ENCODE data around the gene PAQR9. TPM values are rescaled to one million over a fixed set of nuclear protein-coding genes. Genes with fewer than 3 reads are reported as not detected.
A peak's percentile ranks its signal among the peaks of the same experiment; 100 is the strongest.

Gene PAQR9
- total RNA-seq (not detected), polyA plus RNA-seq (not detected)

- Mint-ChIP-seq H3K27me3 (peaks cover 36 to 73% of the 10 kb centered on the region in 2 donors), H3K27ac (no peak within 1 kb of the TSS)
Observed at GRCh38 chr3:142963516-142964448, at the start of gene PAQR9. PAQR9 (minus strand) TSS chr3:142963674; CDS start chr3:142963336, 338 bp downstream.

GRCh38 chr3:143011705-143012104 is 48.2 kb upstream of the PAQR9 start:
- Mint-ChIP-seq H3K9me3 (no peaks in the 10 kb centered on the region), H3K4me1 (peaks cover 60 to 74% (median 69%) of the 10 kb centered on the region in 3 donors)

More at GRCh38 chr3:142963516-142964448, at the start of gene PAQR9:
- Histone ChIP-seq H3K36me3 (ENCODE audit: insufficient read depth, low read length) (no peaks in the 10 kb centered on the region), H3K4me3 (ENCODE audit: low read length) (no peak within 1 kb of the TSS), H3K4me1 (ENCODE audit: insufficient read depth, low read length) (no peaks in the 10 kb centered on the region), H3K27me3 (ENCODE audit: insufficient read depth, low read length, poor library complexity, severe bottlenecking) (peaks cover 15% of the 10 kb centered on the region), H3K9me3 (ENCODE audit: low read length) (no peaks in the 10 kb centered on the region), H3K27ac (ENCODE audit: low read depth, low read length) (no peak within 1 kb of the TSS)
- POLR2A ChIA-PET = no interaction called here
- Mint-ChIP-seq H3K36me3 (no peaks in the 10 kb centered on the region), H3K9me3 (no peaks in the 10 kb centered on the region), H3K4me3 (peak within 1 kb of the TSS; percentile 74 to 88 (median 80)), H3K4me1 (peaks cover 12 to 20% (median 17%) of the 10 kb centered on the region in 3 donors)
- peak in 1 of 5 donors; percentile 2 for DNase-seq
- CTCF ChIA-PET = interaction anchor here (0.9 kb wide), 1 partner anchor 11 kb away, joined by 3 read pairs; no protein-coding TSS in a partner anchor

GRCh38 chr3:143010024-143010423 is 46.5 kb upstream of the PAQR9 start:
- Histone ChIP-seq H3K27me3 (ENCODE audit: insufficient read depth, low read length, poor library complexity, severe bottlenecking) (no peaks in the 10 kb centered on the region), H3K36me3 (ENCODE audit: insufficient read depth, low read length) (no peaks in the 10 kb centered on the region), H3K27ac (ENCODE audit: low read depth, low read length) (no peak overlapping the region), H3K4me1 (ENCODE audit: insufficient read depth, low read length) (peaks cover 39% of the 10 kb centered on the region), H3K9me3 (ENCODE audit: low read length) (no peaks in the 10 kb centered on the region), H3K4me3 (ENCODE audit: low read length) (no peak overlapping the region)
- peak overlapping the region in 1 of 8 donors; percentile 69 for H3K27ac Mint-ChIP-seq
- no peaks in the 10 kb centered on the region for H3K9me3 Mint-ChIP-seq
- POLR2A ChIA-PET = no interaction called here
- H3K4me3 Mint-ChIP-seq = peak overlapping the region in 1 of 7 donors; percentile 6
- CTCF ChIA-PET = no interaction called here
- H3K4me1 Mint-ChIP-seq = peaks cover 74 to 87% (median 81%) of the 10 kb centered on the region in 3 donors
- no peak for DNase-seq
- peaks cover 0 to 42% (median 8%) of the 10 kb centered on the region in 3 donors for H3K36me3 Mint-ChIP-seq
- no peaks in the 10 kb centered on the region for H3K27me3 Mint-ChIP-seq

More at GRCh38 chr3:143011705-143012104, 48.2 kb upstream of the PAQR9 start:
- Histone ChIP-seq H3K4me1 (ENCODE audit: insufficient read depth, low read length) (peaks cover 27% of the 10 kb centered on the region), H3K9me3 (ENCODE audit: low read length) (no peaks in the 10 kb centered on the region), H3K27me3 (ENCODE audit: insufficient read depth, low read length, poor library complexity, severe bottlenecking) (no peaks in the 10 kb centered on the region), H3K4me3 (ENCODE audit: low read length) (no peak overlapping the region), H3K36me3 (ENCODE audit: insufficient read depth, low read length) (peaks cover 7% of the 10 kb centered on the region), H3K27ac (ENCODE audit: low read depth, low read length) (no peak overlapping the region)
- CTCF ChIA-PET = interaction anchor here (1.2 kb wide), 1 partner anchor 10 kb away, joined by 4 read pairs; the partner anchor contains the start of gene U2SURP
- peak overlapping the region in 2 of 8 donors; percentile 23 to 35 for H3K27ac Mint-ChIP-seq
- peaks cover 0 to 52% (median 10%) of the 10 kb centered on the region in 3 donors for H3K36me3 Mint-ChIP-seq
- H3K27me3 Mint-ChIP-seq = no peaks in the 10 kb centered on the region
- no peak for DNase-seq
- no peak overlapping the region for H3K4me3 Mint-ChIP-seq
- POLR2A ChIA-PET = interaction anchor here (1.4 kb wide), 1 partner anchor 10 kb away, joined by 8 read pairs; the partner anchor contains the start of gene U2SURP

- peaks cover 71 to 85% (median 83%) of the 10 kb centered on the region in 3 donors for H3K4me1 Mint-ChIP-seq
Observed at GRCh38 chr3:143004823-143005222, 41.3 kb upstream of the PAQR9 start.

GRCh38 chr3:143002727-143003126 is 39.3 kb upstream of the PAQR9 start:
- Histone ChIP-seq H3K27ac (ENCODE audit: low read depth, low read length) (peak overlapping the region; percentile 95), H3K4me3 (ENCODE audit: low read length) (peak overlapping the region; percentile 99), H3K36me3 (ENCODE audit: insufficient read depth, low read length) (no peaks in the 10 kb centered on the region), H3K27me3 (ENCODE audit: insufficient read depth, low read length, poor library complexity, severe bottlenecking) (no peaks in the 10 kb centered on the region), H3K9me3 (ENCODE audit: low read length) (no peaks in the 10 kb centered on the region), H3K4me1 (ENCODE audit: insufficient read depth, low read length) (peaks cover 47% of the 10 kb centered on the region)
- Mint-ChIP-seq H3K36me3 (peaks cover 0 to 20% (median 2%) of the 10 kb centered on the region in 3 donors), H3K4me3 (peak overlapping the region; percentile 93 to 100 (median 99)), H3K27ac (peak overlapping the region; percentile 92 to 100 (median 100)), H3K4me1 (peaks cover 54 to 67% (median 64%) of the 10 kb centered on the region in 3 donors), H3K9me3 (no peaks in the 10 kb centered on the region), H3K27me3 (peaks cover 2 to 7% of the 10 kb centered on the region in 2 donors)
- no peak for DNase-seq
- POLR2A ChIA-PET = interaction anchor here (0.6 to 2.1 kb wide), 4 partner anchors 279 to 969 kb away, joined by 3 to 23 read pairs (median 5); partner anchors contain the start of genes ATR, DIPK2A and TRPC1
- CTCF ChIA-PET = interaction anchor here (1.0 to 2.3 kb wide), 5 partner anchors 9 to 424 kb away, joined by 3 to 11 read pairs (median 6); partner anchors contain the start of gene ATR

More at GRCh38 chr3:143004823-143005222, 41.3 kb upstream of the PAQR9 start:
- peaks cover 0 to 22% (median 2%) of the 10 kb centered on the region in 3 donors for H3K36me3 Mint-ChIP-seq
- no peak for DNase-seq
- H3K36me3 ChIP-seq (ENCODE audit: insufficient read depth, low read length) = no peaks in the 10 kb centered on the region
- H3K4me3 ChIP-seq (ENCODE audit: low read length) = no peak overlapping the region
- peaks cover 60% of the 10 kb centered on the region for H3K4me1 ChIP-seq (ENCODE audit: insufficient read depth, low read length)
- H3K9me3 ChIP-seq (ENCODE audit: low read length) = no peaks in the 10 kb centered on the region
- H3K27ac Mint-ChIP-seq = peak overlapping the region in 2 of 8 donors; percentile 20 to 25
- CTCF ChIA-PET = interaction anchor here (0.7 kb wide), 1 partner anchor 20 kb away, joined by 3 read pairs; no protein-coding TSS in a partner anchor
- peak overlapping the region in 4 of 7 donors; percentile 10 to 64 (median 25) for H3K4me3 Mint-ChIP-seq
- H3K27ac ChIP-seq (ENCODE audit: low read depth, low read length) = no peak overlapping the region
- H3K27me3 ChIP-seq (ENCODE audit: insufficient read depth, low read length, poor library complexity, severe bottlenecking) = no peaks in the 10 kb centered on the region
- no peaks in the 10 kb centered on the region for H3K9me3 Mint-ChIP-seq
- POLR2A ChIA-PET = no interaction called here
- no peaks in the 10 kb centered on the region for H3K27me3 Mint-ChIP-seq

GRCh38 chr3:143002083-143002712 is 38.7 kb upstream of the PAQR9 start:
- no peaks in the 10 kb centered on the region for H3K9me3 ChIP-seq (ENCODE audit: low read length)
- H3K4me1 ChIP-seq (ENCODE audit: insufficient read depth, low read length) = peaks cover 46% of the 10 kb centered on the region
- Mint-ChIP-seq H3K27ac (peak overlapping the region; percentile 92 to 100 (median 100)), H3K27me3 (peaks cover 2 to 10% of the 10 kb centered on the region in 2 donors), H3K4me1 (peaks cover 50 to 62% (median 59%) of the 10 kb centered on the region in 3 donors), H3K4me3 (peak overlapping the region; percentile 93 to 100 (median 99)), H3K36me3 (peaks cover 0 to 18% (median 2%) of the 10 kb centered on the region in 3 donors), H3K9me3 (no peaks in the 10 kb centered on the region)
- H3K36me3 ChIP-seq (ENCODE audit: insufficient read depth, low read length) = no peaks in the 10 kb centered on the region
- H3K27ac ChIP-seq (ENCODE audit: low read depth, low read length) = peak overlapping the region; percentile 95
- no peaks in the 10 kb centered on the region for H3K27me3 ChIP-seq (ENCODE audit: insufficient read depth, low read length, poor library complexity, severe bottlenecking)
- ChIA-PET POLR2A (interaction anchor here (0.6 to 2.4 kb wide), 7 partner anchors 10 to 970 kb away, joined by 3 to 24 read pairs (median 6); partner anchors contain the start of genes ATR, DIPK2A and TRPC1), CTCF (interaction anchor here (1.0 to 2.3 kb wide), 7 partner anchors 9 to 1263 kb away, joined by 3 to 11 read pairs (median 5); partner anchors contain the start of genes ATR and RNF7)
- peak in 1 of 5 donors; percentile 5 for DNase-seq
- peak overlapping the region; percentile 99 for H3K4me3 ChIP-seq (ENCODE audit: low read length)

- no peaks in the 10 kb centered on the region for H3K9me3 ChIP-seq (ENCODE audit: low read length)
- no peaks in the 10 kb centered on the region for H3K36me3 ChIP-seq (ENCODE audit: insufficient read depth, low read length)
- Mint-ChIP-seq H3K27ac (peak within 1 kb of the TSS; percentile 92 to 100 (median 100)), H3K4me1 (peaks cover 44 to 55% (median 52%) of the 10 kb centered on the region in 3 donors), H3K9me3 (no peaks in the 10 kb centered on the region), H3K36me3 (peaks cover 0 to 18% (median 0%) of the 10 kb centered on the region in 3 donors), H3K27me3 (peaks cover 2 to 10% of the 10 kb centered on the region in 2 donors), H3K4me3 (peak within 1 kb of the TSS; percentile 93 to 100 (median 99))
- peak; percentile 87 to 95 (median 89) for DNase-seq
- H3K4me1 ChIP-seq (ENCODE audit: insufficient read depth, low read length) = peaks cover 39% of the 10 kb centered on the region
- H3K4me3 ChIP-seq (ENCODE audit: low read length) = peak within 1 kb of the TSS; percentile 99
- CTCF ChIA-PET = interaction anchor here (0.7 to 2.3 kb wide), 9 partner anchors 9 to 1263 kb away, joined by 3 to 11 read pairs (median 4); partner anchors contain the start of genes ATR, RNF7 and TRPC1
- H3K27ac ChIP-seq (ENCODE audit: low read depth, low read length) = peak within 1 kb of the TSS; percentile 95
- no peaks in the 10 kb centered on the region for H3K27me3 ChIP-seq (ENCODE audit: insufficient read depth, low read length, poor library complexity, severe bottlenecking)
- POLR2A ChIA-PET = interaction anchor here (0.6 to 2.4 kb wide), 7 partner anchors 11 to 971 kb away, joined by 3 to 24 read pairs (median 6); partner anchors contain the start of genes ATR, DIPK2A and TRPC1
Observed at GRCh38 chr3:143001369-143002082, 38.1 kb upstream of the PAQR9 start, which contains the start of gene U2SURP. U2SURP (plus strand) TSS chr3:143001570; CDS start chr3:143001629, 59 bp downstream.
